Spinal cord (tissue), 10 donors: ENCODE measurements around the gene UBE2V1. TPM values are rescaled to one million over a fixed set of nuclear protein-coding genes. Genes with fewer than 3 reads are reported as not detected.
"Not testable (repeated sequence)": the region's sequence is repeated elsewhere in the genome, so short reads cannot be mapped to it uniquely, and the experiment has no call there.

Source experiments
- DNase-seq, 6 donors: peaks; one replicate each; pipeline versions ENCODE4 v3.0.0 to v3.0.0-alpha.2; 2013 to 2015; ENCODE audit warnings: low spot score in 6 of 6, low read depth in 4 of 6
- H3K27ac ChIP-seq: one replicate; pipeline ENCODE4 v1.5.1; 2013; ENCODE audit warnings: low read depth, low read length, control low read depth
- H3K27me3 ChIP-seq: one replicate; pipeline ENCODE4 v1.6.1; 2013; ENCODE audit warnings: low read length; ENCODE audit not compliant: control insufficient read depth, insufficient read depth
- H3K36me3 ChIP-seq: one replicate; pipeline ENCODE4 v1.6.1; 2013; ENCODE audit warnings: low read length; ENCODE audit not compliant: control insufficient read depth, insufficient read depth
- H3K4me1 ChIP-seq: one replicate; pipeline ENCODE4 v1.6.1; 2013; ENCODE audit warnings: low read length; ENCODE audit not compliant: control insufficient read depth, insufficient read depth
- H3K4me3 ChIP-seq: one replicate; pipeline ENCODE4 v1.5.1; 2013; ENCODE audit warnings: low read depth, low read length, control low read depth
- H3K9me3 ChIP-seq: one replicate; pipeline ENCODE4 v1.6.1; 2013; ENCODE audit warnings: low read length; ENCODE audit not compliant: control insufficient read depth, insufficient read depth
- WGBS: methylation state at CpG from one replicate; pipeline ENCODE4 v1.1.5; 2013; ENCODE audit warnings: missing lambda C conversion rate; ENCODE audit not compliant: insufficient coverage; 5-methylcytosine and 5-hydroxymethylcytosine counted together
- long read RNA-seq, 4 donors: transcript quantifications; one replicate each; lab custom pipeline, GENCODE V29; 2026
- polyA plus RNA-seq, 2 donors: library from polyadenylated mRNA; unstranded; fragments of 120-200 nt; gene quantifications; one replicate each; pipeline ENCODE4 v1.2.1, GENCODE V29; 2013; ENCODE audit not compliant: insufficient read length in 2 of 2
- total RNA-seq, 2 donors: library from RNA; depleted of rRNA in 1 of 2; stranded (reverse); fragments of 120-200 nt in 1 of 2; fragments of >200 nt in 1 of 2; gene quantifications; one replicate each; pipeline versions ENCODE4 v1.2.3 to v1.2.4, GENCODE V29; 2013 to 2014
- donor health status: healthy.

UBE2V1 gene
- 10 to 100 TPM; 47.8 to 54.6 TPM for total RNA-seq
- 100 to 1,000 TPM; 167 to 174 TPM for polyA plus RNA-seq
- long read RNA-seq, donor 1, transcript UBE2V1-211 (3 exons, 566 nt): minor isoform, 6 of 81 reads
- long read RNA-seq, donor 1, transcript UBE2V1-203 (4 exons, 2,133 nt): major isoform, 71 of 81 reads
- long read RNA-seq, donor 1, partial matches to known transcripts: 0 of 81 reads
- long read RNA-seq, donor 1, other reads (novel, unspliced or antisense): 0 of 81 reads
- long read RNA-seq, donor 2, transcript UBE2V1-205 (3 exons, 1,983 nt): minor isoform, 5 of 38 reads
- long read RNA-seq, donor 2, transcript UBE2V1-211 (3 exons, 566 nt): minor isoform, 6 of 38 reads
- long read RNA-seq, donor 2, transcript UBE2V1-203 (4 exons, 2,133 nt): major isoform, 27 of 38 reads
- long read RNA-seq, donor 2, partial matches to known transcripts: 0 of 38 reads
- long read RNA-seq, donor 2, other reads (novel, unspliced or antisense): 0 of 38 reads
- long read RNA-seq, donor 3, transcript UBE2V1-203 (4 exons, 2,133 nt): major isoform, 30 of 40 reads
- long read RNA-seq, donor 3, transcript UBE2V1-211 (3 exons, 566 nt): minor isoform, 5 of 40 reads
- long read RNA-seq, donor 3, partial matches to known transcripts: 0 of 40 reads
- long read RNA-seq, donor 3, other reads (novel, unspliced or antisense): 0 of 40 reads
- long read RNA-seq, donor 4, transcript UBE2V1-211 (3 exons, 566 nt): minor isoform, 5 of 55 reads
- long read RNA-seq, donor 4, transcript UBE2V1-205 (3 exons, 1,983 nt): minor isoform, 6 of 55 reads
- long read RNA-seq, donor 4, transcript UBE2V1-203 (4 exons, 2,133 nt): major isoform, 43 of 55 reads
- long read RNA-seq, donor 4, partial matches to known transcripts: 0 of 55 reads
- long read RNA-seq, donor 4, other reads (novel, unspliced or antisense): 0 of 55 reads

DNA sequence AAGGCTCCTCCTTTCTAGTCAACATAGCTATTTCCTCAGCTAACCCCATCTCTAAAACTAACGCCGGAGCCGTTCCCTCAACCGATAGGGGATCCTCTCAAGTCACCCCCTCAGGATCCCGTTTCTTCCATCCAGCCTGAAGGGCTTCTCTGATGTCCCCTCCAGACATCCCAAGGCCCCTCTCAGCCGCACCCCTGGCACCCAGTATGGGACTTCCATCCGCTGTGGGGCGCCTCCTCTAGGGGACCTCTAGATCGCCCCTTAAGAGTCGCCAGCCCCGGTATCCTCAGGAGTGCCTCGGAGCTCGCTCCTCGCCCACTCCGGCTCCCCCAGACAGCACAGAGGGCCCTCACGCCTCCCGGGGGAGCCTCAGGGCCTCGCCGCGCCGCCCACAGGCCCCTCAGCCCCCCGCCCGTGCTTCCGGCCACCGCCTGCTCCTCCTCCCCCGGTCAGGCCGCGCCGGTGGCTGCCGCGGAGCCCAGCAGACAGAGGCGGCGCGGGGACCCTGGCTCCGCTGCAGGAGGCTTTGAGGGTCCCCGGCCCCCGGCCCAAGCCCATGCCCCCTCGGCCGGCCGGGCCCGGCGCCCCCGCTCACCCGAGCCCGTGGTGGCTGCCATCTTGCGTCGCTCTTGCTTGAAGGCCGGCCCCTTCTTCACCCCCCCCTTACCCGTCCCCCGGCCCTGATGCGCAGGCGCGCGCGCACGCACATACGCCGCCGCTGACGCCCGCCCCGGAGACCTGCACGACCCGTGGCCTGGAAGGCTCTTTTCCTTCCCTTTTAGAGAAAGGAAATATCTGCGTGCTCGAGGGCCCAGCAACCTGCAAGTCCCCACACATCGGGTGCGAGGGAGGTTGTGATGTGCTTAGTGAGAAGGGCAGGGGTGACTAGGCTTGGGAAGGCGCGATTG, at the start of gene UBE2V1:
UBE2V1 (minus strand) TSS at position 639 of the 908 bp plus-strand sequence; CDS start at position 617, 22 bp downstream.
- no peaks in the 10 kb centered on the region for H3K9me3 ChIP-seq
- peak; percentile 77 to 97 (median 82) for DNase-seq
- peak within 1 kb of the TSS; percentile 91 for H3K4me3 ChIP-seq
- H3K4me1 ChIP-seq: peaks cover 28% of the 10 kb centered on the region
- WGBS: under 1% methylated on average over 64 of the region's 70 CpGs
- no peaks in the 10 kb centered on the region for H3K27me3 ChIP-seq
- no peaks in the 10 kb centered on the region for H3K36me3 ChIP-seq
- H3K27ac ChIP-seq: peak within 1 kb of the TSS; percentile 93

- not testable (repeated sequence) for H3K4me3 ChIP-seq, DNase-seq, H3K27me3 ChIP-seq, H3K9me3 ChIP-seq, H3K4me1 ChIP-seq, H3K27ac ChIP-seq, H3K36me3 ChIP-seq
- WGBS: 94% methylated on average over 5 of the region's 7 CpGs
Measured at GRCh38 chr20:50161494-50161893, 48.5 kb upstream of the UBE2V1 start.

GRCh38 chr20:50153500-50154377, 40.8 kb upstream of the UBE2V1 start, which contains the start of gene PEDS1:
PEDS1 (minus strand) TSS chr20:50153723; CDS start chr20:50153637, 86 bp downstream.
- Histone ChIP-seq H3K4me1 (peaks cover 28% of the 10 kb centered on the region), H3K36me3 (peaks cover 23% of the 10 kb centered on the region), H3K9me3 (no peaks in the 10 kb centered on the region), H3K27ac (peak within 1 kb of the TSS; percentile 86), H3K4me3 (peak within 1 kb of the TSS; percentile 89), H3K27me3 (no peaks in the 10 kb centered on the region)
- 2% methylated on average over 99 of the region's 99 CpGs for WGBS
- peak in 5 of 6 donors; percentile 78 to 97 (median 84) for DNase-seq

GRCh38 chr20:50153153-50153499, 40.2 kb upstream of the UBE2V1 start:
- peaks cover 28% of the 10 kb centered on the region for H3K4me1 ChIP-seq
- peaks cover 29% of the 10 kb centered on the region for H3K36me3 ChIP-seq
- peak in 1 of 6 donors; percentile 7 for DNase-seq
- H3K4me3 ChIP-seq: peak overlapping the region; percentile 89
- no peaks in the 10 kb centered on the region for H3K27me3 ChIP-seq
- peak overlapping the region; percentile 40 for H3K27ac ChIP-seq
- no peaks in the 10 kb centered on the region for H3K9me3 ChIP-seq
- under 1% methylated on average over 18 of the region's 18 CpGs for WGBS

GRCh38 chr20:50152394-50153152, 39.6 kb upstream of the UBE2V1 start:
- H3K27ac ChIP-seq: no peak overlapping the region
- H3K27me3 ChIP-seq: no peaks in the 10 kb centered on the region
- H3K4me3 ChIP-seq: peak overlapping the region; percentile 89
- no peak for DNase-seq
- H3K36me3 ChIP-seq: peaks cover 35% of the 10 kb centered on the region
- H3K4me1 ChIP-seq: peaks cover 28% of the 10 kb centered on the region
- no peaks in the 10 kb centered on the region for H3K9me3 ChIP-seq
- WGBS: 56% methylated on average over 4 of the region's 4 CpGs

DNA sequence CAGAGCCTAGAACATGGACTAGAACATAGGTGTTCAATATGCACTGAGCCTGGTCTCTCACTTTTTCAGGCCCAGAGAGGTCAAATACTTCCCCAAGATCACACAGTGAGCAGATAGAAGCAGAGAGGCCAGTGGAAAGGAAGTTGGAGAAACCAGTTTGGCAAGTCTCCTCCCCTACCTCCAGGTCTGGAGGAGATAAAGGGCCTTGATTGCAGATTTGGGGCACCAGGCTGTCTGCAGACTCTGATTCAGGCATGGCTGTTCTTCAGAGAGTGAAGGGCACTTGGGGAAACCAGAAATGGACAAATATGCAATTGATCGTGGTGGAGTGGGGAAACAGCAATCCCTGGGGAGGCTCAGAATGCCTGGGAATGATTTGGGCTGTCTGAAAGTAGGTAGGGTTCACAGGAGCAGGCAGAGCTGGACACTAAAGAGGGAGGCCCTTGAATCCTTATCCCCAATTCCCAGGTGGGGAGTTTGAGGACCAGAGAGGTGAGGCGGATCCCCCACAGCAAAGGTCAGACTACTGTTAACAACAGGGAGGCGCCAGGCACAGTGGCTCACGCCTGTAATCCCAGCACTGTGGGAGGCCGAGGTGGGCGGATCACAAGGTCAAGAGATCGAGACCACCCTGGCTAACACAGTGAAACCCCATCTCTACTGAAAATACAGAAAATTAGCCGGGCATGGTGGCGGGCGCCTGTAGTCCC, 38.2 kb upstream of the UBE2V1 start:
- Histone ChIP-seq H3K36me3 (peaks cover 38% of the 10 kb centered on the region), H3K27ac (no peak overlapping the region), H3K27me3 (no peaks in the 10 kb centered on the region), H3K4me1 (peaks cover 28% of the 10 kb centered on the region), H3K4me3 (no peak overlapping the region), H3K9me3 (no peaks in the 10 kb centered on the region)
- WGBS: 83% methylated on average over 4 of the region's 10 CpGs
- no peak for DNase-seq

DNA sequence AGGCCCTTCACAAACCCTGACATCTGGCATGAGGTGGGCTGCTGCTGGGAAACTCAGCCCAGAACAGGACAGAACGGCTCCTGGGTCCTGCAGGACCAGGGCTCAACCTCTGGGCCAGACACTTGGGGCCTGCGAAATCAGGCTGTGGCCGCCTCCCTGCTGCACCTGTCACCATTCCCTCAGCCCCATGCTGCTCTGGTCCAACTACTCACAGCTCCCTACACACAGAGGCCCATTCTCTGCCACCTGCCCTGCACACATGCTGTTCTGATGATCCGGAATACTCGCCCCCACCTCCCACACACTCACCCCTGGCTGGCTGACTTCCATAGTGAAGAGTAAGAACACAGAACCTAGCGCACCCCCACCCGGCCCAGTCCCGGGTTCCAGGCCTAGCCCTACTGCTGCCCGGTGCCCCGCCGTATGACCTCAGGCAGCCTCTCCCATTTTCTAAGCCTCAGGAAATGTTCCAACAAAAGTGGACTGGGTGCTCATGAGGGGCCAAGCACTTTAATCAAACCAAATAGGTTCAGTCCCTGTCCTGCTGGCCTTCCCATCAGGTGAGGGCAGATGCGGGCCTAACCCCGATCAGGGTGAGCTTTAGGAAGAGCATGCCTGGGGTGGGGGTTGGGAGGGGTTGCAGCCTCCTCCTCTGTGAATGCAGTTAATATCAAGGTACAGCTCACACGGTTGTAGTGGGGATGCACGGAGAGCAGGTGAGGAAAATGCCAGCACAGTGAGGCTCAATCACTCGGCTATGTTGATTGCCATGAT, 36.7 kb upstream of the UBE2V1 start:
- DNase-seq: no peak
- Histone ChIP-seq H3K27ac (no peak overlapping the region), H3K4me1 (peaks cover 28% of the 10 kb centered on the region), H3K9me3 (no peaks in the 10 kb centered on the region), H3K36me3 (peaks cover 41% of the 10 kb centered on the region), H3K27me3 (no peaks in the 10 kb centered on the region), H3K4me3 (no peak overlapping the region)
- 82% methylated on average over 14 of the region's 16 CpGs for WGBS
